Activated naive CD4-positive, alpha-beta T cell treated with anti-CD3 and anti-CD28 coated beads for 36 hours (primary cell): Measurements from ENCODE around the gene PIK3R6. TPM values are rescaled to one million over a fixed set of nuclear protein-coding genes. Genes with fewer than 3 reads are reported as not detected.

ENCODE experiments used
- CTCF ChIA-PET: fragments of 350-600 bp; sonication (Branson Sonifier 250); formaldehyde crosslinking; loops from one replicate; lab custom pipeline; 2021; ENCODE audit warnings: antibody characterized with exemption; lab: Charles Lee
- DNase-seq: peaks from one replicate; pipeline ENCODE4 v3.0.0-alpha.2; 2020
- H3K27ac Mint-ChIP-seq: one replicate; pipeline ENCODE4 v1.8.0; 2021; ENCODE audit warnings: mild to moderate bottlenecking, mixed read lengths
- H3K27me3 Mint-ChIP-seq: one replicate; pipeline ENCODE4 v1.8.0; 2021; ENCODE audit warnings: low read depth, mixed read lengths
- H3K36me3 Mint-ChIP-seq: one replicate; pipeline ENCODE4 v1.8.0; 2021; ENCODE audit warnings: low read depth, mixed read lengths
- H3K4me1 Mint-ChIP-seq: one replicate; pipeline ENCODE4 v1.8.0; 2021; ENCODE audit warnings: low read depth, mixed read lengths
- H3K4me3 Mint-ChIP-seq: one replicate; pipeline ENCODE4 v1.8.0; 2021; ENCODE audit warnings: mild to moderate bottlenecking, moderate library complexity, mixed read lengths
- H3K9me3 Mint-ChIP-seq: one replicate; pipeline ENCODE4 v1.8.0; 2021; ENCODE audit warnings: mixed read lengths
- intact Hi-C: fragments of 100-400 bp; cut with micrococcal nuclease; formaldehyde crosslinking; loops from one replicate; pipeline ENCODE4 v1.15.1; 2023
- total RNA-seq, 2 experiments: library from RNA; stranded (reverse); gene quantifications; one replicate each; pipeline ENCODE4 v1.2.3, GENCODE V29; 2021

Gene PIK3R6
- total RNA-seq, 2 experiments from 2014 or later = 0.12 to 0.22 TPM

GRCh38 chr17:8900626-8901585 is 33.4 kb upstream of the PIK3R6 start:
- peaks cover 60% of the 10 kb centered on the region for H3K4me1 Mint-ChIP-seq
- no peak overlapping the region for H3K27ac Mint-ChIP-seq
- no peaks in the 10 kb centered on the region for H3K9me3 Mint-ChIP-seq
- no peak overlapping the region for H3K4me3 Mint-ChIP-seq
- CTCF ChIA-PET = interaction anchor here (0.9 to 2.3 kb wide), 11 partner anchors 17 to 491 kb away, joined by 3 to 10 read pairs (median 3); no protein-coding TSS in a partner anchor
- intact Hi-C loops = no loop called here
- H3K36me3 Mint-ChIP-seq = peaks cover 25% of the 10 kb centered on the region
- peak; percentile 58 for DNase-seq
- no peaks in the 10 kb centered on the region for H3K27me3 Mint-ChIP-seq

- CTCF ChIA-PET = interaction anchor here (1.0 to 2.3 kb wide), 7 partner anchors 17 to 490 kb away, joined by 3 to 10 read pairs (median 4); no protein-coding TSS in a partner anchor
- H3K27me3 Mint-ChIP-seq = no peaks in the 10 kb centered on the region
- intact Hi-C loops = no loop called here
- peaks cover 67% of the 10 kb centered on the region for H3K4me1 Mint-ChIP-seq
- H3K9me3 Mint-ChIP-seq = no peaks in the 10 kb centered on the region
- H3K36me3 Mint-ChIP-seq = peaks cover 22% of the 10 kb centered on the region
- H3K27ac Mint-ChIP-seq = no peak overlapping the region
- no peak for DNase-seq
- no peak overlapping the region for H3K4me3 Mint-ChIP-seq
Measured at GRCh38 chr17:8900207-8900606, 32.7 kb upstream of the PIK3R6 start.

GRCh38 chr17:8898636-8899035 is 31.2 kb upstream of the PIK3R6 start:
- H3K4me3 Mint-ChIP-seq = no peak overlapping the region
- intact Hi-C loops = loop anchor here (1.0 to 10.0 kb wide), 9 partner anchors 37 to 516 kb away; partner anchors contain the start of genes PIK3R5 and RPL26
- no peak for DNase-seq

GRCh38 chr17:8898126-8898525 is 30.7 kb upstream of the PIK3R6 start:
- Mint-ChIP-seq H3K4me1 (peaks cover 74% of the 10 kb centered on the region), H3K36me3 (peaks cover 13% of the 10 kb centered on the region), H3K27ac (no peak overlapping the region), H3K27me3 (no peaks in the 10 kb centered on the region), H3K9me3 (no peaks in the 10 kb centered on the region), H3K4me3 (no peak overlapping the region)
- CTCF ChIA-PET = interaction anchor here (0.8 to 1.9 kb wide), 3 partner anchors 42 to 100 kb away, joined by 4 to 6 read pairs (median 5); no protein-coding TSS in a partner anchor
- no peak for DNase-seq
- intact Hi-C loops = loop anchor here (5.0 to 10.0 kb wide), 5 partner anchors 41 to 516 kb away; partner anchors contain the start of gene RPL26

More at GRCh38 chr17:8898636-8899035, 31.2 kb upstream of the PIK3R6 start:
- no peaks in the 10 kb centered on the region for H3K9me3 Mint-ChIP-seq
- CTCF ChIA-PET = interaction anchor here (0.7 to 1.9 kb wide), 4 partner anchors 41 to 100 kb away, joined by 3 to 6 read pairs (median 4); no protein-coding TSS in a partner anchor
- peaks cover 13% of the 10 kb centered on the region for H3K36me3 Mint-ChIP-seq
- no peaks in the 10 kb centered on the region for H3K27me3 Mint-ChIP-seq
- peaks cover 74% of the 10 kb centered on the region for H3K4me1 Mint-ChIP-seq
- no peak overlapping the region for H3K27ac Mint-ChIP-seq

GRCh38 chr17:8896641-8897635 is 29.5 kb upstream of the PIK3R6 start:
- intact Hi-C loops = loop anchor here (5.0 to 10.0 kb wide), 5 partner anchors 40 to 515 kb away; partner anchors contain the start of gene RPL26
- Mint-ChIP-seq H3K27ac (no peak overlapping the region), H3K4me3 (no peak overlapping the region), H3K9me3 (no peaks in the 10 kb centered on the region), H3K36me3 (peaks cover 15% of the 10 kb centered on the region), H3K27me3 (no peaks in the 10 kb centered on the region), H3K4me1 (peaks cover 82% of the 10 kb centered on the region)
- no peak for DNase-seq
- CTCF ChIA-PET = interaction anchor here (3.2 kb wide), 1 partner anchor 101 kb away, joined by 20 read pairs; no protein-coding TSS in a partner anchor

- CTCF ChIA-PET = interaction anchor here (1.0 to 3.2 kb wide), 9 partner anchors 29 to 150 kb away, joined by 3 to 20 read pairs (median 4); partner anchors contain the start of gene PIK3R6
- Mint-ChIP-seq H3K4me1 (peaks cover 75% of the 10 kb centered on the region), H3K9me3 (no peaks in the 10 kb centered on the region), H3K27ac (no peak overlapping the region), H3K36me3 (peaks cover 12% of the 10 kb centered on the region), H3K27me3 (no peaks in the 10 kb centered on the region), H3K4me3 (no peak overlapping the region)
- DNase-seq = no peak
- intact Hi-C loops = loop anchor here (5.0 to 10.0 kb wide), 5 partner anchors 39 to 514 kb away; partner anchors contain the start of gene RPL26
Measured at GRCh38 chr17:8896087-8896486, 28.6 kb upstream of the PIK3R6 start.

- Mint-ChIP-seq H3K4me1 (peaks cover 64% of the 10 kb centered on the region), H3K9me3 (no peaks in the 10 kb centered on the region), H3K27me3 (no peaks in the 10 kb centered on the region), H3K27ac (no peak overlapping the region), H3K36me3 (peaks cover 12% of the 10 kb centered on the region), H3K4me3 (no peak overlapping the region)
- peak; percentile 69 for DNase-seq
- CTCF ChIA-PET = interaction anchor here (0.5 to 3.2 kb wide), 20 partner anchors 15 to 400 kb away, joined by 3 to 20 read pairs (median 4); partner anchors contain the start of gene PIK3R6
- intact Hi-C loops = loop anchor here (2.0 to 10.0 kb wide), 8 partner anchors 38 to 513 kb away; partner anchors contain the start of gene RPL26
Measured at GRCh38 chr17:8894673-8895578, 27.5 kb upstream of the PIK3R6 start.

GRCh38 chr17:8894202-8894671 is 26.8 kb upstream of the PIK3R6 start:
- Mint-ChIP-seq H3K9me3 (no peaks in the 10 kb centered on the region), H3K27me3 (no peaks in the 10 kb centered on the region), H3K36me3 (peaks cover 12% of the 10 kb centered on the region), H3K4me1 (peaks cover 58% of the 10 kb centered on the region), H3K4me3 (no peak overlapping the region), H3K27ac (no peak overlapping the region)
- intact Hi-C loops = loop anchor here (2.0 to 10.0 kb wide), 4 partner anchors 103 to 479 kb away; no protein-coding TSS in a partner anchor
- no peak for DNase-seq
- CTCF ChIA-PET = interaction anchor here (0.5 to 3.2 kb wide), 15 partner anchors 15 to 399 kb away, joined by 3 to 20 read pairs (median 4); no protein-coding TSS in a partner anchor

GRCh38 chr17:8893621-8894201 is 26.2 kb upstream of the PIK3R6 start:
- no peak for DNase-seq
- Mint-ChIP-seq H3K9me3 (no peaks in the 10 kb centered on the region), H3K27ac (no peak overlapping the region), H3K36me3 (peaks cover 12% of the 10 kb centered on the region), H3K4me1 (peaks cover 53% of the 10 kb centered on the region), H3K4me3 (no peak overlapping the region), H3K27me3 (no peaks in the 10 kb centered on the region)
- CTCF ChIA-PET = interaction anchor here (1.1 to 3.2 kb wide), 5 partner anchors 25 to 108 kb away, joined by 3 to 20 read pairs (median 4); no protein-coding TSS in a partner anchor
- intact Hi-C loops = loop anchor here (2.0 to 10.0 kb wide), 4 partner anchors 103 to 479 kb away; no protein-coding TSS in a partner anchor

GRCh38 chr17:8893059-8893458 is 25.6 kb upstream of the PIK3R6 start:
- no peak overlapping the region for H3K27ac Mint-ChIP-seq
- H3K27me3 Mint-ChIP-seq = no peaks in the 10 kb centered on the region
- peaks cover 10% of the 10 kb centered on the region for H3K36me3 Mint-ChIP-seq
- H3K4me3 Mint-ChIP-seq = no peak overlapping the region
- intact Hi-C loops = loop anchor here (10.0 kb wide), 1 partner anchor 478 kb away; no protein-coding TSS in a partner anchor
- DNase-seq = no peak
- CTCF ChIA-PET = interaction anchor here (0.7 kb wide), 1 partner anchor 71 kb away, joined by 3 read pairs; no protein-coding TSS in a partner anchor
- H3K9me3 Mint-ChIP-seq = no peaks in the 10 kb centered on the region
- peaks cover 46% of the 10 kb centered on the region for H3K4me1 Mint-ChIP-seq
